ENCODE results near the gene CTNND2. TPM values are rescaled to one million over a fixed set of nuclear protein-coding genes. Genes with fewer than 3 reads are reported as not detected.
"Not testable (repeated sequence)": the region's sequence is repeated elsewhere in the genome, so short reads cannot be mapped to it uniquely, and the experiment has no call there.

Gene CTNND2
- total RNA-seq, 1 experiment from 2014 or later: 11.4 TPM

- DNase-seq (ENCODE audit: extremely low read depth, low read depth): no peak
Observed at GRCh38 chr5:11012295-11012694, 892.0 kb downstream of the CTNND2 start.

DNA sequence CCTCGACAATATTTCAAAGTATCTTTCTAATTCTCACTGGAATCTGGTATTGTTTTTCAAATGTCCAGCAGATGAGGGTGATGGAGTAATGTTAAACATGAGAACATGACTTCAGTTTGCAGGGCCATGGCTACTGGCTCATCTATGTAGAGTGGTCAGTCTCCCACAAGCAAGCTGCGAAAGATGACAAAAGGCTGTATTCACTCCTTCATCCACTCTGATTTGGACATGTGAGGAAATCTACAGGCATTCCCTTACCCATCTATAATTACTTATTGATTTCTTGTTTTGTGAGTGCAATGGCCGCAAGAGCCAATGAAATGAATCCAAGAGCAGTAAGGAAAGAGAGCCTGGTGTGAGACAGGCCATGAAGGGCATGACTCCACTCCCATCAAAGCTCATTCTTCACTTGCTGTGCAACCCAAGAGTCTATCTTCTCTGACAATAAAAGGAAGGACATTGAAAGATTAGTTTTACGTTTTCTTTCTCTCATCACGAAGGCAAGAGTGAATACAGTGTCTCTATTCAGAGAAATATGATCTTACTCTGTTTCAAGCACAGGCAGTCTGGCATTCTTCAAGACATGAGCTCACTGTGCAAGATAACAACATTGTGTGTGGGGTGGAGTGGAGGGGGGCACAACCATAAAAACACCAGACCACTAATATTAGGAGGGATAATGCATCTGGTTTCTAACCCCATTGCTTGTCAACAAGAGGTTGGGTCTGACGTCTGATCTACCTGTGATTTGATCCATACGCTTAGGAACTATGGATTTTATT lies 893.6 kb downstream of the CTNND2 start:
- DNase-seq (ENCODE audit: extremely low read depth, low read depth): no peak

GRCh38 chr5:11009576-11009975 lies 894.7 kb downstream of the CTNND2 start:
- DNase-seq (ENCODE audit: extremely low read depth, low read depth): no peak

GRCh38 chr5:11007269-11007870 lies 896.9 kb downstream of the CTNND2 start:
- DNase-seq (ENCODE audit: extremely low read depth, low read depth): no peak

DNA sequence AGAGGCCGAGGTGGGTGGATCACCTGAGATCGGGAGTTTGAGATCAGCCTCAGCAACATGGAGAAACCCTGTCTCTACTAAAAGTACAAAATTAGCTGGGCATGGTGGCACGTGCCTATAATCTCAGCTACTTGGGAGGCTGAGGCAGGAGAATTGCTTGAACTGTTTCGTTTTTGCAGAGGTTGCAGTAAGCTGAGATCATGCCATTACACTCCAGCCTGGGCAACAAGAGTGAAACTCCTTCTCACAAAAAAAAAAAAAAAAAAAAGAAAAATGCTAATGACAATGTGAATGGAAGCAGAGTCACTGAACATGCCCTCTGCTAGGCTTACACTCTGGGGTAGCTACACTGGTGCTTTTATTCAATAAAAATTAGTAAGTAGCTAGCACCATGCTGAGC lies 899.7 kb downstream of the CTNND2 start:
- DNase-seq (ENCODE audit: extremely low read depth, low read depth): not testable (repeated sequence)

- DNase-seq (ENCODE audit: extremely low read depth, low read depth): no peak
Observed at GRCh38 chr5:11000515-11001353, 903.5 kb downstream of the CTNND2 start.

- no peak for DNase-seq (ENCODE audit: extremely low read depth, low read depth)
Observed at GRCh38 chr5:10999714-11000113, 904.5 kb downstream of the CTNND2 start.

DNA sequence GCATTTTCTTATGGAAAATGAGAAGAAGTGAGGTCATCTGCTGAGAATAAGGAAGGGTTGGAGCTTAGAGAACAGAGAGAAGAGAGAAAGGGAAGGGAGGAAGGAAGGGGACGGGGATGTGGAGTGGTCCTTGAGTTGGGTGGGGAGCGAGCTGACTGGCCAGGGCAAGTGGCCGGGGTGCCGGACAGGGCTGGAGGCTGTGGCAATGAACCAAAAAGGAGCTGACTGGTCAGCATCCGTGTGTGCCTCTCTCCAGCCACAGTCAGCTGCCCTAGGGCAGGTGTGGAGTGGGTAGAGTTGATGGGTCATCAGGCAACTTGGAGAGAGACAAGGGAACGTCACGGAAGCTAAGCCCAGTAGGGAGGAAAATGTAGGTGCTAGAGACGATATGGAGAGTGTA lies 908.4 kb downstream of the CTNND2 start:
- DNase-seq (ENCODE audit: extremely low read depth, low read depth): no peak

DNA sequence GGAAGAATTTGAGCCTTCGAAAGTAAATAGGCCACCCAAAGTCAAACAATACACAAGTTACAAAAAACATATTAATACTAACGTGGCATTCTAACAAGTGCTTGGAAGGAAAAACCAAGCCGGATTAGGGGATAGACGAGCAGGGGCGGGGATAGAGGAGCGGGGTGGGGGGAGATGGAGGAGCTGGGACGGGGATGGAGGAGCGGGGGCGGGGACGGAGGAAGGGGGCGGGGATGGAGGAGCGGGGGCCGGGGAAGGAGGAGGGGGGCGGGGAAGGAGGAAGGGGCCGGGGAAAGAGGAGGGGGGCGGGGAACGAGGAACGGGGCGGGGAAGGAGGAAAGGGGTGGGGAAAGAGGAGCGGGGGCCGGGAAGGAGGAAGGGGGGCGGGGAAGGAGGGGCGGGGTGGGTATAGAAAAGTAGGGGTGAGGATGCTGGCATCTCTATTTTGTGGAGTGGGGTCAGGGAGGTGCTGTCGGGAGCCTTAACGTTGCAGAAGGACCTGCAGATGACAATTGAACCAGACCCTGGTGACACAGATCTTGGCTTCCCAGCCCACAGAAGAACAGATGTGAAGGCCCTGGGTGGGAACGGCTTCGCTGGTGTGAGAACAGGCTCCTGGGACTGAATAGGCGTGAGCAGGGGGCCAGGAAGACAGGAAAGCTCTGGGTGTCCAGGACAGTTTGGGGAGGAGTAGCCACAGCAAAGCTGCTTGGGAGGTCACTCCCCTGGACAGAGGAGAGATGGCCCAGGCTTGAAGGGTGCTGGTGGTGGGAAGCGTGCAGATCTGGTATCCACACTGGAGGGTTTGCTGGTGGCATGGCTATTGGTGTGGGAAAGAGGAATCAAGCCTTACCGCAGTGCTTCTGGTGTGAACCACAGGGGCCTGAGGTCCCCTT lies 909.9 kb downstream of the CTNND2 start:
- no peak for DNase-seq (ENCODE audit: extremely low read depth, low read depth)

DNA sequence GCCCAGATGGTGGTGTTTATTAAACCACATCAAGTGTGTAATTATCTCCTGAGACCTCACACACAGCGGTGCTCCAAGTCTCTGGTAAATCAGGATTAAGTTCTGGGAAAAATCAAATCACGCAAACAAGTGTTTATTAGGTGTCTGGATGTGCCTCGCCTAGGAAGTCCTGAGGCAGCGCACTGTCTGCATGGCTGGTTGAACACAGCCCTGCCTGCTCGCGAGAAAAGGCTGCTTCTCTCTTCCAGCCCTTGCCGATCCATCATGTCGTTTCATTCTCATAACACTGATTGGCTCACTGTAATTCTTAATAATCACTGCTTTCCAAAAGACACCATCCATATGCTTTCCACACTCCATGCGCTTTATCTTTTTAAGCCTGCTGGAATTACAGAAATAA lies 913.6 kb downstream of the CTNND2 start:
- DNase-seq (ENCODE audit: extremely low read depth, low read depth): no peak

- no peak for DNase-seq (ENCODE audit: extremely low read depth, low read depth)
Observed at GRCh38 chr5:10989577-10990263, 914.5 kb downstream of the CTNND2 start.

GRCh38 chr5:10988622-10989021 lies 915.6 kb downstream of the CTNND2 start:
- DNase-seq (ENCODE audit: extremely low read depth, low read depth): no peak

DNA sequence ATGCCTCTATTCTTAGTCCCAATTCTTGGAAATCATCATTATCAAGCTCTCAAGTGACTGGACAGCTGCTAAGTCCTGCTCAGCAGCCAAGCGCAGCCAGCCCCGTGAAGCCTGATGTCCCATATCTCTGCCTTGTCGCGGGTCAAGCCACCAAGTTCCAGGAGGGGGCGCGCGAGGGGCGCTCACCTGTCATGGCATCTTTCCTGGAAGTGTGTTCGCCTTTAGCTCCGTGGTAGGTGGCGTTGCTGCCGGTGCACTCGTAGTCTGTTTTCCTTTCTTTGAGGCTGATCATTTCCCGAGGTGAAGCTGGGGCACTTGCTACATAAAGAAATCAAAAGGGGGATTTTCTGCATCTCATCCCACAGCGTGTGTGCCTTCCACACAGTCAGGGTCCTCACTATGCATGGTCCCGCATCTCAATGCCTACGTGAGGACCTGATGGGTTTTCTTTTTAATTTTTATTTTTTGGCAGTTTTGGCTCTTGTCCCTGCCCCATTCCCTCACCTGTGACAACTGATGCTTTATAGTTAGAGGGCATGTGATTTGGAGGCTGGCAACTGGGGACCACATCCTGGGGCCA lies 916.2 kb downstream of the CTNND2 start:
- DNase-seq (ENCODE audit: extremely low read depth, low read depth): peak; percentile 42

DNA sequence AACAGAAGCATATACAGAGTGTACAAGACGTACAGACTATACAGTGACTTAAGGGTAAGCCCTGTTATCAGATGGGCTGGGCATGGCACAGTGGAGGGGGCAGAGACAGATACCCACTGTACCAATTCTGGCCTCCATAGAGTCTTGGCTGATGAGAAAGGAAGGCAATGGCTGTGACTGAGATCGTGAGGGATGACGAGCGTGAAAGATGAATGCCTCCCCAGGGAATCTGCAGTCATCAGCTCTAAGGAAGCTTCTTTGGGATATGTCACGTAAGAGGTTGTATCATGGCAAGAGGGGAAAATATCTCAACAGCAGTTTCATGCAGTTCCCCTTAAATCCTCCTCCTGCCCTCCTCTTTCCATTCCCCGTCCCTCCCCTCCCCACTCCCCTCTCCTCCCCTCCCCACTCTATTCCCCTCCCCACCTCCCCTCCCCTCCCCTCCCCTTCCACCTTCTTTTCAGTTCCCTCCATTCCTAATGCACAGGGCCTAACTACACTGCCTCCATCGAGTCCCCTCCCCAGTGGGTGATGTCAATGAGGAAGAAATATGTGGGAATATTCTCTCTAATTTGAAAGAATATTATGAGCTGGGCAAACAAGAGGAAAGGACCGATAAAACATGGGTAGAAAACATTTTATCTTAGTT lies 916.8 kb downstream of the CTNND2 start:
- no peak for DNase-seq (ENCODE audit: extremely low read depth, low read depth)

DNA sequence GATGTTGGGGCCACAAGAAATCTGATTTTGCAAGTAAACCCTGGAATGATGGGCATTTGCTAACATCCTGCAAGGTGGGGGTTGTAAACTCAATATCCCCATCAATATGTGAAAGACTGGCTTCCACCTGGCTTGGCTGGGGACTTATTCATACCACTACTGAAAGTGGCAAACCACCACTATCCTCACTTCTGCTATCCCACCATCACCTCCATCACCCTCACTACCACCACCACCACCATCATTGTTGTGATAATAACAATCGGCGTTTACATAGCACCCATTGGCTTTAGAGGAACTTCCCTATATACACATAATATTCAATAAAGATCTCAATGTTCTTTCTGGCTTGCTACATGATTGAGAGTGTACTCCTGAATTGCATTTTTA lies 918.5 kb downstream of the CTNND2 start:
- no peak for DNase-seq (ENCODE audit: extremely low read depth, low read depth)

GRCh38 chr5:10985091-10985720 lies 919.0 kb downstream of the CTNND2 start:
- no peak for DNase-seq (ENCODE audit: extremely low read depth, low read depth)

- no peak for DNase-seq (ENCODE audit: extremely low read depth, low read depth)
Observed at GRCh38 chr5:10984021-10984715, 920.1 kb downstream of the CTNND2 start.

- DNase-seq (ENCODE audit: extremely low read depth, low read depth): no peak
Observed at GRCh38 chr5:10982626-10983025, 921.6 kb downstream of the CTNND2 start.

All from NCI-H460 (cell line).